ENCODE measurements around the gene CSTF3.
"Not testable (repeated sequence)": the region's sequence is repeated elsewhere in the genome, so short reads cannot be mapped to it uniquely, and the experiment has no call there.

Gene CSTF3

GRCh38 chr11:33161120-33162005 lies at the start of gene CSTF3:
Gene CSTF3, minus strand, starts transcription at chr11:33161480. Its CDS starts 155 bp downstream, at chr11:33161325.
- H3K4me3 ChIP-seq (ENCODE audit: low read depth, low read length), result peak within 1 kb of the TSS; percentile 97
- DNase-seq (ENCODE audit: low read depth), result peak; percentile 92

DNA sequence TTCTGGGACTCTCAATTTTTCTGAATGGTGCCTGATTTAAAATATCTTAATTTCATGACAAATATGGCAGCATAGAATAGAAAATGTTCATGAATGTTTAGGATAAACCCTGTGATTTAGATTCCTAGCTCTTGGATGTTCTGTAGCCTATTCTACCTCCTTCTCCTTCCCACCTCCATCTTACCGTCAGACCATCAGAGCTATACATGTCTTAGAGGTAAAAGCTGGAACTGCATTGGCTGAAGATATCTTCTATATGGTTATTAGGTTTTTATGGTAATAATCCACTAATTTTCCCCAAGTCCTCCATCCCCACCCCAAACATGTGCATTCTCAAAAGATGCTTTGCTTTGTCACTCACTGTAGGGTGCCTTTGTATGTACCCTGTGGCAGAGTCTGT lies 46.9 kb upstream of the CSTF3 start:
- no peak for DNase-seq (ENCODE audit: low read depth)
- H3K4me3 ChIP-seq (ENCODE audit: low read depth, low read length), result no peak overlapping the region

DNA sequence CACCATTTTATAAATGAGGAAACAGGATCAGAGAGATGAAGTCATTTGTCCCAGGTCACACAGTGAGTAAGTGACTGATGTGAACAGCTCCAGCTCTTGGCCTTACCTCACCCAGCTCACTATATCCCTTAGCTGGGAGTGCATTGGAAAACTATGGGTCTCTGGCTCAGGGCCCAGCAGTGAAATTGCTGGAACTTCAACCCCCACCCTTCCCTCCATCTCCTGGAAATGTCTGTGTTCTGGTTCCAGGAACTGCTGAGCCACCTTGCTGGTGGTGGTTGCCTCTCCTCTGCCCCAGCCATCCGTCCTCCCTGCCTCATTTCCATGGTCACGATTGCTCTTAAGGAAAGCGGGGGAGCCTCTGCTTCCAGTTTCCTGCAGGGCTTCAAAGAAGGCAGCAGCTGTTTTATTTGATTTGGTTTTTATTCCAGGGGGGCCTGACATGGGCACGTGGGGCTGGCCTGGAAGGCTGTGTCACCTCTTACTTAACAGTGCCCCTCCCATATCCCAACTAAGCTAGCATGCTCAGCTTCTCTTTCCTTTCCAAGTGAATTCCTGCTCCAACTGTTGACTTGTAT lies 46.2 kb upstream of the CSTF3 start:
- H3K4me3 ChIP-seq (ENCODE audit: low read depth, low read length), result no peak overlapping the region
- DNase-seq (ENCODE audit: low read depth), result no peak

GRCh38 chr11:33197915-33198727 lies 36.8 kb upstream of the CSTF3 start:
- no peak for DNase-seq (ENCODE audit: low read depth)
- H3K4me3 ChIP-seq (ENCODE audit: low read depth, low read length), result no peak overlapping the region

DNA sequence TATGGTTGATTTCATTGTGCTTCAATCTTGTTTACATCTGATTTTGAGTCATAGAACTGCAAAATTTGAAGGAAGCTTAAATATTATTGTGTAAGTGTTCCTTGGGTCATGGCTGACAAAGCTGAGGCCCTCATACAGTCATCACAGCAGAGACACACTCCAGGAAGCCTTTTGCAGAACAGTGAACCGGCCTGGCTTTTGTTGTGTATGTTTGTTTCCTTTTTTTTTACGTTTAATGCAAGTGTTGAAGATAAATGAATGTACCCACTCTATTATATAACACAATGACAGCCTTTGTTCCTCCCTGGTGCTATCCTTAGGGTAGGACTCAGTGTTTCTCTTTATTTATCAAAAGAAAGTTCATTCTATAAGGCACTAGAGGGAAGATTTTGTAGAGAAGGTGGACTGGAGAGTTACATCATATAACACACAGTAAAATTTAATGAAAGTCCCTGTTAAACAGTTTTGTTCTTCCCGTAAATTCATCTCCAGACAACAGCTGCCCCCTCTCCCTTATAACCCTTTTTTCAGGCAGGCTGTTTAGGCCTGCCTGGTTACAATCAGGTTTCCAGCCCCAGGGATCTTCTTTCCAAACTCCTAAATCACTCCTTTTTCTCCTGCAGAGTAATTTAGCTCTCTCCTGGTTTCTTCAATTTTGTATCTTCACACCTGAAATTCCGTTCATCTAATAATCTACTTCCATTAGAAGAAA lies 34.3 kb upstream of the CSTF3 start:
- H3K4me3 ChIP-seq (ENCODE audit: low read depth, low read length), result no peak overlapping the region
- no peak for DNase-seq (ENCODE audit: low read depth)

GRCh38 chr11:33194455-33194854 lies 33.2 kb upstream of the CSTF3 start:
- DNase-seq (ENCODE audit: low read depth), result no peak
- H3K4me3 ChIP-seq (ENCODE audit: low read depth, low read length), result no peak overlapping the region

GRCh38 chr11:33191467-33191866 lies 30.2 kb upstream of the CSTF3 start:
- DNase-seq (ENCODE audit: low read depth), result no peak
- H3K4me3 ChIP-seq (ENCODE audit: low read depth, low read length), result no peak overlapping the region

DNA sequence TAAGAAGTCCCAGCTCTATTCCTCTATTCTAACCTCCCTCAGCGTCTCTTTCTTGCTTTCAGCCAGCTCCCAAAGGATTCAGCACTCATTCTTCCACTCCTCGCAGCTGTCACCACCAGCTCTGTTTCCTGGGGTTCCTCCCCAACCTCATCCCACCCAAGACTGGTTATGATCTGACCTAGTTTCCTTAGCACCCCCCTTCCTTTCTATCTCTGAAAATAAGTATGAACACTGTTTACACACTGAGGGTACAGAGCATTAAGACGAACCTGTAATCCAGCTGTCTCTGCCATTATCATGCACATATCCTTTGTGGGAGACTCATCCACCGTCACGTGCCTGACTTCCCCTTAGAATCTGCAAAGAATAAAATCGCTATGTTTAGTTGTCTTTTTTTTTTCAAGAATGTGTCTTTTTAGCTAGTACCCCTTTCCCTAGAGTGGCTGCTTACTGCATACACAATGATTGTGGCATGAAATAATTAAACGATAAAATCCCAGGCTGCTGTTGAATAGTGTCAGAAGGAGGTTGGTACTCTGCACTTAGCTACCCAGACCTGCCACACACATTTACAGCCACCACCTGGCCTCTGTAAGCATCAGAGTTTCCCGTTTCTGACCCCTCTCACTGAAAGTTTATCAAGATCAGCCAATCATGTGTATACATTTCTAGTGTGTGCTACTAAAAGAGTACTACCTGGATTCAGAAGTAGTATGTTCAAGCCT lies 26.9 kb upstream of the CSTF3 start:
- peak; percentile 19 for DNase-seq (ENCODE audit: low read depth)
- no peak overlapping the region for H3K4me3 ChIP-seq (ENCODE audit: low read depth, low read length)

- no peak overlapping the region for H3K4me3 ChIP-seq (ENCODE audit: low read depth, low read length)
- peak; percentile 15 for DNase-seq (ENCODE audit: low read depth)
Measured at GRCh38 chr11:33185756-33186155, 24.5 kb upstream of the CSTF3 start.

DNA sequence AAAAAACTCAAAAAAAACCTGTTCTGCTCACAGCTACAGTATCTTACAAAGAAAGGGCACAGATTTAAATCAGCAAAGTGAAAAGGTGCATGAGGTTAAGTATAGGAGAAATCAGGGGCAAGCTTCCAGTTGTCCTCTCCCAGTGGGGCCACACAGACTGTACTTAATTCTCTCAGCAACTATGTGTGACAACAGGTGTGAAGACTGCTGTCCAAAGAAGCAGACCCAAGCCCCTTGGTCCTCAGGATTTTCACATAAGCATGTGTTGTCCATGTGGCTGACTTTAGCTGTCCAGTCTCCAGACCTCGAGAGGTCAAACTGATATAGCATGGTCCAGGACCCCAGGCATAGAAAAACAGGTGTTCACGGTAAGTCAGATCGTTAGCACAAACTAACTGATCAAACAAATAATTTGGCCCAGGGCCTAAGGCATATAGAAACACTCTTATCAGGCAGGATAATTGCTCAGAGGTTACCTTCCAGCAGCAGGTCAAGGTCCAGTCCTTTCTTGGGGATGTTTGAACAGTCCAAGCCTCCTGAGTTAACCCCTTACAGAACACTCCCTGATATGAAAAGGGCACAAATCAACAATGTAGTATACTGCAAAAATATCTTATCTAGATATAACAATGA lies 21.1 kb upstream of the CSTF3 start:
- no peak for DNase-seq (ENCODE audit: low read depth)
- no peak overlapping the region for H3K4me3 ChIP-seq (ENCODE audit: low read depth, low read length)

GRCh38 chr11:33179348-33179803 lies 18.1 kb upstream of the CSTF3 start:
- no peak for DNase-seq (ENCODE audit: low read depth)
- H3K4me3 ChIP-seq (ENCODE audit: low read depth, low read length), result no peak overlapping the region

DNA sequence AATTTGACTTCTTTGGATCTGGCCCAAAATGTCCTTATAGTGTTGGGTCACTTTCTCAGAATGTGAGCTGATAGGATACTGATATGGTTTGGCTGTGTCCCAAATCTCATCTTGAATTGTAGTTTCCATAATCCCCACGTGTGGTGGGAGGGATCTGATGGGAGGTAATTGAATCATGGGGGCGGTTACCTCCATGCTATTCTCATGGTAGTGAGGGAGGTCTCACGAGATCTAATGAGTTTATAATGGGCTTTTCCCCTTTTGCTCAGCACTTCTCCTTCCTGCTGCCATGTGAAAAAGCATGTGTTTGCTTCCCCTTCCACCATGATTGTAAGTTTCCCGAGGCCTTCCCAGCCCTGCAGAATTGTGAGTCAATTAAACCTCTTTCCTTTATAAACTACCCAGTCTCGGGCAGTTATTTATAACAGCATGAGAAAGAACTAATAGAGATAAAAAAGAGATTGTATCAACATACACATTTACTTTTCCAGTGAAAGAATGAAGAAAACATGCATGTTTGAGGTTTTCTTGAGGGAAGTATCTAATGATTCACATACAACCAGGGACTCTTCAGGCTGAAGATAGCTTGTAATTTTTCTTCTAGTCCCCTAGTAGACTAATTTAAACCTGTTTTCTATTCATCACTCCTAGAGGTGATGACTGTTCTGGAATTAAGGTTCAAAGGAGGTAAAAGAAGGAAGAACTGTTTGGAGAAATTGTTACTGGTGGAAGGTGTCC lies 17.3 kb upstream of the CSTF3 start:
- DNase-seq (ENCODE audit: low read depth), result no peak
- no peak overlapping the region for H3K4me3 ChIP-seq (ENCODE audit: low read depth, low read length)

DNA sequence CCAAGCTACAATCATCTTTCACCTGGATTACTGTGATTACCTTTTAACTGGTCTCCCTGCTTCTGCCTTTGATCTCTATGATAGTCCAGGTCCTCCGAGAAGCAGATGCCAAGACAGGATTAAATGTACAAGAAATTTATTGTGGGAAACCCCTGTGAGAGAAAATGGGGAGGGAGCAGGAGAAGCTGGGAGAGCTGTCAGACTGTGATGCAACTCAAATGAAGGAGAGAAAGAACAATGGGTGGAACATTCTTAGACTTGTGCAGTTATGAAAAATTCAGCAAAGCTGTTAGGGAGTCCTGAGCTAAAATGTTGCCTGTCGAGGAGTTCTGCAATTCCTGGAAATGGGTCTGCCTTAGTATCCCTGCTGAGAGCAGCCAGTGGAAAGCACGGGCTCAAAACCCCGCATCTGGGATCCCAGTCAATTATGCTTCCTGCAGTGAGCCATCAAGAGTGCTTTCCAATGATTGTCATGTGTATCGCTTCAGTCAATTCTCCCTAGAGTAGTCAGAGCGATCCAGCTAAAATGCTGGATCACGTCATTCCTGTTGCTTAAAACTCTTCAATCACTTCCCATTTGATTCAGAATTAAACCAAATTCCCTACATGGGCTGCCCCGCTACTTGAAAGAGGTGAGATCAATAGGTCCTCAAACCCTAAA lies 16.5 kb upstream of the CSTF3 start:
- H3K4me3 ChIP-seq (ENCODE audit: low read depth, low read length), result no peak overlapping the region
- DNase-seq (ENCODE audit: low read depth), result no peak

- H3K4me3 ChIP-seq (ENCODE audit: low read depth, low read length); DNase-seq (ENCODE audit: low read depth): not testable (repeated sequence)
Measured at GRCh38 chr11:33176760-33177159, 15.5 kb upstream of the CSTF3 start.

GRCh38 chr11:33172996-33173395 lies 11.7 kb upstream of the CSTF3 start:
- DNase-seq (ENCODE audit: low read depth), result no peak
- H3K4me3 ChIP-seq (ENCODE audit: low read depth, low read length), result no peak overlapping the region

- H3K4me3 ChIP-seq (ENCODE audit: low read depth, low read length), result no peak overlapping the region
- no peak for DNase-seq (ENCODE audit: low read depth)
Measured at GRCh38 chr11:33172345-33172744, 11.1 kb upstream of the CSTF3 start.

DNA sequence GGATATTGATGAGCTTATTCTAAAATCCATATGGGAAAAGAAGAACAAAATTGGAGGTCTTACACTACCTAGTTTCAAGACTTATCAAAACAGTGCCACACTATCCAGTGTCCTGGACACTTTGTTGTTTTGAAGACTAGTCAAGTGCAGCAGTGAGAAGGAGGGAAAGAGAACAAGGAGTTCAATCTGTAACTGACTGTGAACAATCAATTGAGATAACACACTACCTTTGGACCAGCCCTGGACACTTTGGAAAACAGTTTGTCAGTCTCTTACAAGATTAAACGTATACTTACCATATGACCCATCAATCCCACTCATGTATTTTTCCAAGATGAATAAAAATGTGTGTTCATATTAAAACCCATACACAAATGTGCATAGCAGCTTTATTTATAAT lies 10.0 kb upstream of the CSTF3 start:
- no peak for DNase-seq (ENCODE audit: low read depth)
- H3K4me3 ChIP-seq (ENCODE audit: low read depth, low read length), result no peak overlapping the region
